Mesendoderm (in vitro differentiated cells): ENCODE measurements around the gene NDRG2.
"Not testable (repeated sequence)": the region's sequence is repeated elsewhere in the genome, so short reads cannot be mapped to it uniquely, and the experiment has no call there.

ENCODE experiments used
- DNase-seq: peaks from one replicate; pipeline ENCODE4 v3.0.0; 2013
- H2AK5ac ChIP-seq: 2 replicates; pipeline ENCODE4 v1.6.1; 2013; ENCODE audit warnings: low read length, inconsistent platforms
- H2BK120ac ChIP-seq: 2 replicates; pipeline ENCODE4 v1.6.1; 2013; ENCODE audit warnings: low read depth, mild to moderate bottlenecking, low read length, moderate library complexity, mixed read lengths
- H2BK15ac ChIP-seq: replicated peaks from 2 replicates; pipeline ENCODE4 v1.6.1; 2013; ENCODE audit warnings: low read depth, mild to moderate bottlenecking, moderate library complexity
- H2BK5ac ChIP-seq: 2 replicates; pipeline ENCODE4 v1.6.1; 2013; ENCODE audit warnings: low read length, inconsistent platforms
- H3K18ac ChIP-seq: 2 replicates; pipeline ENCODE4 v1.6.1; 2013; ENCODE audit warnings: mild to moderate bottlenecking, low read length, mixed read lengths
- H3K23ac ChIP-seq: one replicate; pipeline ENCODE4 v1.6.1; 2013; ENCODE audit warnings: low read length
- H3K27ac ChIP-seq: 2 replicates; pipeline ENCODE4 v1.5.1; 2013; ENCODE audit warnings: low read depth, mild to moderate bottlenecking, inconsistent platforms, low read length, moderate library complexity
- H3K27me3 ChIP-seq: 2 replicates; pipeline ENCODE4 v1.6.1; 2013; ENCODE audit warnings: low read length, control low read depth, mild to moderate bottlenecking, inconsistent platforms; ENCODE audit not compliant: insufficient read depth, poor library complexity
- H3K36me3 ChIP-seq: 2 replicates; pipeline ENCODE4 v1.6.1; 2013; ENCODE audit warnings: low read length, inconsistent platforms; ENCODE audit not compliant: control insufficient read depth, insufficient read depth
- H3K4ac ChIP-seq: one replicate; pipeline ENCODE4 v1.6.1; 2013; ENCODE audit warnings: low read depth, mild to moderate bottlenecking, low read length, moderate library complexity
- H3K4me1 ChIP-seq: 2 replicates; pipeline ENCODE4 v1.6.1; 2013; ENCODE audit warnings: low read depth, low read length, inconsistent platforms; ENCODE audit not compliant: control insufficient read depth
- H3K4me2 ChIP-seq: 2 replicates; pipeline ENCODE4 v1.6.1; 2013; ENCODE audit warnings: low read length
- H3K4me3 ChIP-seq: 2 replicates; pipeline ENCODE4 v1.5.1; 2013; ENCODE audit warnings: mild to moderate bottlenecking, low read length
- H3K56ac ChIP-seq: one replicate; pipeline ENCODE4 v1.6.1; 2013; ENCODE audit warnings: low read length
- H3K79me1 ChIP-seq: 2 replicates; pipeline ENCODE4 v1.6.1; 2013; ENCODE audit warnings: low read length, inconsistent platforms
- H3K79me2 ChIP-seq: 2 replicates; pipeline ENCODE4 v1.6.1; 2013; ENCODE audit warnings: mild to moderate bottlenecking, low read length; ENCODE audit not compliant: control insufficient read depth, insufficient read depth
- H3K9ac ChIP-seq: 2 replicates; pipeline ENCODE4 v1.6.1; 2013; ENCODE audit warnings: low read length, inconsistent platforms
- H4K5ac ChIP-seq: one replicate; pipeline ENCODE4 v1.6.1; 2013; ENCODE audit warnings: low read length
- H4K8ac ChIP-seq: one replicate; pipeline ENCODE4 v1.6.1; 2013; ENCODE audit warnings: low read depth, mild to moderate bottlenecking, control low read depth, low read length, moderate library complexity
- WGBS: extraction: QIAGEN DNeasy Blood & Tissue Kit; methylation state at CpG from one replicate; pipeline ENCODE4 v1.1.7; 2013; ENCODE audit warnings: low lambda C conversion rate, missing lambda C conversion rate; ENCODE audit not compliant: insufficient coverage; ENCODE audit errors: extremely low coverage; 5-methylcytosine and 5-hydroxymethylcytosine counted together

NDRG2 gene

GRCh38 chr14:21043974-21044618 lies 19.2 kb upstream of the NDRG2 start:
- Histone ChIP-seq H3K27ac (no peak overlapping the region), H3K9ac (no peak overlapping the region), H3K4ac (no peak overlapping the region), H3K56ac (no peak overlapping the region), H3K23ac (no peak overlapping the region), H4K8ac (no peak overlapping the region), H3K27me3 (no peaks in the 10 kb centered on the region), H3K4me1 (peaks cover 2% of the 10 kb centered on the region), H3K4me2 (no peak overlapping the region), H2AK5ac (no peak overlapping the region), H4K5ac (no peak overlapping the region), H3K4me3 (no peak overlapping the region), H2BK15ac (no peak overlapping the region), H3K79me2 (no peaks in the 10 kb centered on the region), H3K36me3 (no peaks in the 10 kb centered on the region), H2BK120ac (no peak overlapping the region), H2BK5ac (no peak overlapping the region), H3K79me1 (no peaks in the 10 kb centered on the region), H3K18ac (no peak overlapping the region)
- no CpG with 5 or more reads among the region's 6 CpGs for WGBS
- DNase-seq: peak; percentile 45

- Histone ChIP-seq H3K4me2 (no peak overlapping the region), H3K23ac (no peak overlapping the region), H2BK5ac (no peak overlapping the region), H3K27ac (no peak overlapping the region), H3K79me2 (no peaks in the 10 kb centered on the region), H2BK120ac (no peak overlapping the region), H3K56ac (no peak overlapping the region), H3K4ac (no peak overlapping the region), H3K18ac (no peak overlapping the region), H2BK15ac (no peak overlapping the region), H3K36me3 (no peaks in the 10 kb centered on the region), H4K8ac (no peak overlapping the region), H3K27me3 (no peaks in the 10 kb centered on the region), H3K4me3 (no peak overlapping the region), H4K5ac (no peak overlapping the region), H3K9ac (no peak overlapping the region), H2AK5ac (no peak overlapping the region), H3K4me1 (peaks cover 4% of the 10 kb centered on the region), H3K79me1 (no peaks in the 10 kb centered on the region)
- no CpG with 5 or more reads among the region's 2 CpGs for WGBS
- no peak for DNase-seq
Observed at GRCh38 chr14:21043387-21043973, 18.6 kb upstream of the NDRG2 start.

GRCh38 chr14:21042918-21043317 lies 18.1 kb upstream of the NDRG2 start:
- Histone ChIP-seq H3K9ac (no peak overlapping the region), H3K23ac (no peak overlapping the region), H4K8ac (no peak overlapping the region), H2BK15ac (no peak overlapping the region), H3K4me3 (no peak overlapping the region), H3K4ac (no peak overlapping the region), H3K27ac (no peak overlapping the region), H2BK5ac (no peak overlapping the region), H2AK5ac (no peak overlapping the region), H2BK120ac (no peak overlapping the region), H4K5ac (no peak overlapping the region), H3K56ac (no peak overlapping the region), H3K79me2 (no peaks in the 10 kb centered on the region), H3K27me3 (no peaks in the 10 kb centered on the region), H3K4me1 (peaks cover 5% of the 10 kb centered on the region), H3K79me1 (no peaks in the 10 kb centered on the region), H3K36me3 (no peaks in the 10 kb centered on the region), H3K18ac (no peak overlapping the region), H3K4me2 (no peak overlapping the region)
- no CpG with 5 or more reads among the region's 8 CpGs for WGBS
- DNase-seq: no peak

GRCh38 chr14:21041676-21042433 lies 17.0 kb upstream of the NDRG2 start, which contains the start of gene RNASE7:
Gene RNASE7, plus strand, starts transcription at chr14:21042362. Its CDS starts 631 bp downstream, at chr14:21042993.
- no peaks in the 10 kb centered on the region for H3K36me3 ChIP-seq
- peaks cover 5% of the 10 kb centered on the region for H3K4me1 ChIP-seq
- H2BK5ac ChIP-seq: no peak within 1 kb of the TSS
- no peaks in the 10 kb centered on the region for H3K79me2 ChIP-seq
- no peak within 1 kb of the TSS for H3K23ac ChIP-seq
- no peak within 1 kb of the TSS for H3K18ac ChIP-seq
- no peak within 1 kb of the TSS for H4K5ac ChIP-seq
- no peak within 1 kb of the TSS for H2AK5ac ChIP-seq
- H3K9ac ChIP-seq: no peak within 1 kb of the TSS
- no peak within 1 kb of the TSS for H3K4me2 ChIP-seq
- no peak within 1 kb of the TSS for H3K27ac ChIP-seq
- H3K4me3 ChIP-seq: no peak within 1 kb of the TSS
- no peak within 1 kb of the TSS for H3K56ac ChIP-seq
- H2BK15ac ChIP-seq: no peak within 1 kb of the TSS
- H3K4ac ChIP-seq: no peak within 1 kb of the TSS
- no peaks in the 10 kb centered on the region for H3K79me1 ChIP-seq
- DNase-seq: no peak
- H3K27me3 ChIP-seq: no peaks in the 10 kb centered on the region
- H4K8ac ChIP-seq: no peak within 1 kb of the TSS
- no peak within 1 kb of the TSS for H2BK120ac ChIP-seq
- WGBS: no CpG with 5 or more reads among the region's 11 CpGs

- H3K79me2 ChIP-seq, H3K36me3 ChIP-seq, H3K27ac ChIP-seq, H2BK15ac ChIP-seq, H3K4me3 ChIP-seq, H3K4me2 ChIP-seq, H2BK5ac ChIP-seq, H3K79me1 ChIP-seq, H3K23ac ChIP-seq, H3K4me1 ChIP-seq, H2BK120ac ChIP-seq, DNase-seq, H3K4ac ChIP-seq, H4K8ac ChIP-seq, H2AK5ac ChIP-seq, H4K5ac ChIP-seq, H3K56ac ChIP-seq, H3K18ac ChIP-seq, H3K27me3 ChIP-seq, H3K9ac ChIP-seq: not testable (repeated sequence)
- no CpG with 5 or more reads among the region's 3 CpGs for WGBS
Observed at GRCh38 chr14:21040941-21041340, 16.1 kb upstream of the NDRG2 start.
